Prostate gland (tissue), 2 donors: ENCODE measurements around the gene SMIM20. TPM values are rescaled to one million over a fixed set of nuclear protein-coding genes. Genes with fewer than 3 reads are reported as not detected.

Experiments
- DNase-seq: peaks from one replicate; pipeline ENCODE4 v3.0.0-alpha.2; 2019; ENCODE audit warnings: low spot score
- H3K27ac ChIP-seq, 2 donors: fragments of 200-600 bp; sonication (generic); 2 replicates each; pipeline ENCODE4 v1.5.1; 2017 to 2019
- H3K27me3 ChIP-seq: fragments of 200-600 bp; sonication (generic); replicated peaks from 2 replicates; pipeline ENCODE4 v1.5.1; 2019; ENCODE audit not compliant: insufficient read depth
- H3K36me3 ChIP-seq, 2 donors: fragments of 200-600 bp; sonication (generic); 1 replicate in 1 of 2; 2 replicates in 1 of 2; pipeline versions ENCODE4 v1.5.1 to v1.8.1; 2017 to 2019
- H3K4me1 ChIP-seq: fragments of 200-600 bp; sonication (generic); replicated peaks from 2 replicates; pipeline ENCODE4 v1.5.1; 2019
- H3K4me3 ChIP-seq, 2 donors: fragments of 200-600 bp; sonication (generic); 2 replicates each; pipeline ENCODE4 v1.5.1; 2017 to 2019
- H3K9me3 ChIP-seq: fragments of 200-600 bp; sonication (generic); 2 replicates; pipeline ENCODE4 v1.5.1; 2017
- CTCF ChIP-seq, 4 experiments: fragments of 200-600 bp in 2 of 4; fragments of 450-650 bp in 2 of 4; sonication (generic) in 2 of 4; IDR thresholded peaks; 1 replicate in 3 of 4; 2 replicates in 1 of 4; pipeline ENCODE4 v1.5.1; 2016 to 2019; ENCODE audit warnings: antibody characterized with exemption in 4 of 4, mild to moderate bottlenecking in 2 of 4, moderate library complexity in 2 of 4
- POLR2A ChIP-seq: fragments of 450-650 bp; IDR thresholded peaks from one replicate; pipeline ENCODE4 v1.6.1; 2016; ENCODE audit warnings: antibody characterized with exemption, mild to moderate bottlenecking
- POLR2AphosphoS5 ChIP-seq: sonication (generic); formaldehyde crosslinking; IDR thresholded peaks from one replicate; pipeline ENCODE4 v1.6.1; 2017; ENCODE audit warnings: antibody characterized with exemption
- WGBS: methylation state at CpG from one replicate; pipeline ENCODE4 v1.1.5; 2018; 5-methylcytosine and 5-hydroxymethylcytosine counted together
- intact Hi-C: fragments of 100-400 bp; cut with DNase I; formaldehyde crosslinking; loops from one replicate; pipeline ENCODE4 v1.14.2; 2022
- total RNA-seq, 2 donors: library from RNA; depleted of rRNA; stranded (reverse); fragments of >200 nt; gene quantifications; one replicate each; pipeline ENCODE4 v1.1.0, GENCODE V29; 2016

SMIM20 gene
- total RNA-seq, 2 donors from 2014 or later, result 34.7 to 35.7 TPM

GRCh38 chr4:25908491-25908901 is 5.5 kb upstream of the SMIM20 start:
- intact Hi-C loops, result no loop called here
- no peaks in the 10 kb centered on the region for H3K4me1 ChIP-seq
- H3K9me3 ChIP-seq, result no peaks in the 10 kb centered on the region
- WGBS, result 61% methylated on average over 5 of the region's 5 CpGs
- H3K27me3 ChIP-seq, result no peaks in the 10 kb centered on the region
- no peak for TF ChIP-seq CTCF (IDR thresholded peaks at IDR 0.05)
- no peak for TF ChIP-seq POLR2AphosphoS5
- no peak for TF ChIP-seq POLR2A
- H3K27ac ChIP-seq, result no peak overlapping the region
- no peak overlapping the region for H3K4me3 ChIP-seq
- DNase-seq, result no peak
- no peaks in the 10 kb centered on the region for H3K36me3 ChIP-seq

- intact Hi-C loops, result loop anchor here (10.0 kb wide), 1 partner anchor 403 kb away; no protein-coding TSS in a partner anchor
- H3K9me3 ChIP-seq, result no peaks in the 10 kb centered on the region
These were observed 2.7 kb upstream of the SMIM20 start for GRCh38 chr4:25911356-25911755.

GRCh38 chr4:25913056-25913850 is 767 bp upstream of the SMIM20 start:
- H3K4me1 ChIP-seq, result no peaks in the 10 kb centered on the region
- no peaks in the 10 kb centered on the region for H3K27me3 ChIP-seq
- no peak for DNase-seq
- intact Hi-C loops, result loop anchor here (10.0 kb wide), 1 partner anchor 402 kb away; no protein-coding TSS in a partner anchor
- no peaks in the 10 kb centered on the region for H3K9me3 ChIP-seq
- peak overlapping the region; percentile 76 to 85 for H3K4me3 ChIP-seq
- H3K36me3 ChIP-seq, result no peaks in the 10 kb centered on the region
- WGBS, result 9% methylated on average over 26 of the region's 26 CpGs
- TF ChIP-seq POLR2AphosphoS5, result no peak
- TF ChIP-seq POLR2A, result no peak
- no peak for TF ChIP-seq CTCF (IDR thresholded peaks at IDR 0.05)
- peak overlapping the region; percentile 79 to 82 for H3K27ac ChIP-seq

More at GRCh38 chr4:25911356-25911755, 2.7 kb upstream of the SMIM20 start:
- Histone ChIP-seq H3K27me3 (no peaks in the 10 kb centered on the region), H3K4me3 (no peak overlapping the region), H3K4me1 (no peaks in the 10 kb centered on the region), H3K36me3 (no peaks in the 10 kb centered on the region), H3K27ac (no peak overlapping the region)
- no peak for DNase-seq
- TF ChIP-seq POLR2A, result no peak
- no peak for TF ChIP-seq CTCF (IDR thresholded peaks at IDR 0.05)
- no peak for TF ChIP-seq POLR2AphosphoS5
- 71% methylated on average over 6 of the region's 6 CpGs for WGBS

GRCh38 chr4:25914670-25915352 is 791 bp downstream of the SMIM20 start:
- no peaks in the 10 kb centered on the region for H3K36me3 ChIP-seq
- intact Hi-C loops, result loop anchor here (10.0 kb wide), 1 partner anchor 400 kb away; no protein-coding TSS in a partner anchor
- H3K4me1 ChIP-seq, result no peaks in the 10 kb centered on the region
- DNase-seq, result no peak
- no peak for TF ChIP-seq POLR2AphosphoS5
- TF ChIP-seq CTCF (IDR thresholded peaks at IDR 0.05), result no peak
- no peak for TF ChIP-seq POLR2A
- no peaks in the 10 kb centered on the region for H3K27me3 ChIP-seq
- no peaks in the 10 kb centered on the region for H3K9me3 ChIP-seq
- H3K4me3 ChIP-seq, result peak overlapping the region; percentile 76 to 85
- WGBS, result 73% methylated on average over 8 of the region's 8 CpGs
- H3K27ac ChIP-seq, result peak overlapping the region; percentile 79 to 82
